Activated CD8-positive, alpha-beta memory T cell treated with anti-CD3 and anti-CD28 coated beads, Interleukin-2, amount 50 U/mL, for 24 hours (primary cell): ENCODE measurements around the gene SRRM4.
"Not testable (repeated sequence)": the region's sequence is repeated elsewhere in the genome, so short reads cannot be mapped to it uniquely, and the experiment has no call there.

Source experiments
- DNase-seq: peaks from one replicate; pipeline ENCODE4 v3.0.0-alpha.2; 2020; ENCODE audit errors: extremely low read depth

SRRM4 gene

DNA sequence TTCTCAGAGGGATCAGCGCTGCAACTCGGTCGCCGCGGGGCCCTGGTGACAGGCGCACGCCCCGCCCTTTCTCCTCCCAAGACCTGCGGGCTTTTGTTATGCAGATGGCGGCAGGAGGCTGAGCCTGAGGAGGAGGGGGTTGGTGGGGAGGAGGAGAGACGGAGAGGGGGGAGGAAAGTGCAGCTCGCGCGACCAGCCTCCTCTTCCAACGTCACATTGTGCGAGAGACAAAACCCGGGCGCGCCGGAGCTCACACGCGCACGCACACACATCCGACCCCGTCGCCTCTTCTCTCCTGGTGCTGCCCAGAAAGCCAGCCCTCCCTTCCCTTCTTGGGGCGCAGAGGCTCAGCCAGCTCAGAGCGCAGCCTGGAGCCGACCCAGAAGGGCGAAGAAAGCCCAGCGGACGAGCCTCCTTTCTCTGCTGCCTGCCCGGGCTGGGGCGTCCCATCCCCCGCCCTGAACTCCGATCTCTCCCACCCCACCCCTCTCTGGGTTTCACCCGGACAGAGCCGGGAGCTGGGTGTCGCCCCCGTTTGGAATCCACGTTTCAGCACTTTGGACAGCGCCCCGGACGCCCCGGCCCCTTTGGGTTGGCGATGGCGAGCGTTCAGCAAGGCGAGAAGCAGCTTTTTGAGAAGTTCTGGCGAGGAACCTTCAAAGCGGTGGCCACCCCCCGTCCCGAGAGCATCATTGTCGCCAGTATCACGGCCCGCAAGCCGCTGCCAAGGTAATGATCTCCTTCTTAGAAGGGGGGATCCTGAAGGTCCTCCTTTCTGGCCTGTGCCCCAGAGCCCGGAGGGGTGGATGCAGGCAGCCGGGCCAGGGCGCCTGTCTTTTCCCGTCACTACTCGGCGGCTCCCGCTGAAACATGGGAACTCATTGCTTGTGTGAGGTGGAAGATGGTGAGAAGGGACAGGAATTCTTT is at the start of gene SRRM4:
Gene SRRM4 (plus strand): TSS at position 257 of the 927 bp plus-strand sequence. CDS start 342 bp downstream, at position 599.
- no peak for DNase-seq

GRCh38 chr12:118946256-118946655 is 35.1 kb upstream of the SRRM4 start:
- no peak for DNase-seq

GRCh38 chr12:118958520-118958919 is 22.8 kb upstream of the SRRM4 start:
- no peak for DNase-seq

DNA sequence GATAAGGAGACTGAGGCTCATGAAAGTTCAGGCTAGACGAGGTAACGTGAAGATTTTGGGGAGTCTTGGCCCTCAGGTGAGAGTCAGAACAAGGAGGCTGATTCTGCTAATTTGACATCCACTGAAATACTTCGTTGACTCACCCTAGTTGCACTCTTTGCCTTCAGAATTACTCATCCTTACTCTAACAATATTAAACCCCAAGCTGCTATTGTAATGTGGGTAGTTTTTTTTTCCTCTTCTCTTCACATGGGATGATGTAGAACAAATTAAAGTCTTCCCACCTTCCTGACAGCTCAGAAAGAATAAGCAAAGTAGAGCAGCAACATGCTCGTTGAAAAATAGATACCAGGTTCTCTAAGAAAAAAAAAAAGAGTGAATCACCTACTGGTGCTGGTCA is 22.0 kb upstream of the SRRM4 start:
- no peak for DNase-seq

DNA sequence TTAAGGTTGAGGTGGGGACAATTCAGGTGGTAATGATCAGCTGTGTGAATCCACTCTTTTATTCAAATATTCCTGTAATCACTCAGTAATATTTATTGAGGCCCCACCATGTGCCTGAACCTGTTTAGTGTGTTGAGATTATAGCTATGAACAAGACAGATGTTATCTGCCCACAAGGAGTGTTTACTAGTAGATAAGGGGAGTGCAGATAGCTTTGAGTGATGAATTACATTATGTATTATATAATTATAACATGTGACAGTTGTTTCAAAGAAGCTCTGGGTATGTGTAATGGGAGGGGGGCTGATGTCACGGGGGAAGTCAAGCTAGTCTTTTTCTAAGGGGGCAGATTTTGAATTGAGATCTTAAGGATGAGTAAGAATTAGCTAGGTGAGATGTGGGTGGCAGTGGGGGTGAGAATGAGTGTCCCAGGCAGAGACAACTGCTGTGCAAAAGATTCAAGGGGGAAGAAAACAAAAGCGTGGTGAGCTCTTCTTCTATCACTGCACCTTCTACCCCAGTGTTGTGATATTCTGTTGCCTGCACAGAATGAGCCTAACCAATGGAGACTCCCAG is 21.3 kb upstream of the SRRM4 start:
- no peak for DNase-seq

GRCh38 chr12:118960865-118961264 is 20.5 kb upstream of the SRRM4 start:
- no peak for DNase-seq

GRCh38 chr12:118964988-118965387 is 16.4 kb upstream of the SRRM4 start:
- DNase-seq: no peak

DNA sequence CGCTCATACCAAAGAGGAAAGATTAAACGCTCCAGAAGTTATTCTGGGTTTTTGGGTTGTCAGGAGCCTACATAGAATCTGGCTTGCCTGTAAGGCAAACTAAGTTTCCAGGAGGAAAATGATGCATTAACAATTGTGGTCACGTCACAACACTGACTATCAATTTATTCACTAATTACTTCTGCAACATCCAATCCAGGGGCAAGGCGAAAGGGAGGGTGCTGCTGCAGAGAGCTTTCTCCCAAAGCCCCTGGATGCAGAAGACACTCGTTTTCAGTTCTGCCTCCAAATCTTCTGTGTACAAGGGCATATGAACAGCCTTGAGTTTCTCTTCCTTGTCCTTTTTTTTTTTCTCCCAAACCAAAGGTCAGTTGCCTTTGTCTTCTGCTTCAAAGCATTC is 10.5 kb upstream of the SRRM4 start:
- DNase-seq: no peak

DNA sequence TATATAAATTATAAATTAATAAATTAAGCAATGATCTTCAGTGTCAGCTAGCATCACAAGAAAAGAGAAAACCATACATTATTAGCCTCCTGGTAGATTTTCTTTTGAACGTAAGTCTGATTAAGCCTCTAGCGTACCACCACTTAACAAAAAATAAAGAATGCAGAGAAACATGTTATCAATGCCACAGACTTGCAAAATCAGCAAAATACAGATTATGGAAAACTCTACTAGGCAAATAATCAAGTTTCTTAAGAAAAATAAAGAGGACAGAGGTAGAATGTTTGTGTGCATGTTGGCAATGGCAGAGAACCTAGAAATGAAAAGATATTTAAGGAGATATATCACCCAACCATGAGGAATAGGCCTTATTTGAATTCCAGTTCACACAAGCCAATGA is 8.4 kb upstream of the SRRM4 start:
- DNase-seq: no peak

DNA sequence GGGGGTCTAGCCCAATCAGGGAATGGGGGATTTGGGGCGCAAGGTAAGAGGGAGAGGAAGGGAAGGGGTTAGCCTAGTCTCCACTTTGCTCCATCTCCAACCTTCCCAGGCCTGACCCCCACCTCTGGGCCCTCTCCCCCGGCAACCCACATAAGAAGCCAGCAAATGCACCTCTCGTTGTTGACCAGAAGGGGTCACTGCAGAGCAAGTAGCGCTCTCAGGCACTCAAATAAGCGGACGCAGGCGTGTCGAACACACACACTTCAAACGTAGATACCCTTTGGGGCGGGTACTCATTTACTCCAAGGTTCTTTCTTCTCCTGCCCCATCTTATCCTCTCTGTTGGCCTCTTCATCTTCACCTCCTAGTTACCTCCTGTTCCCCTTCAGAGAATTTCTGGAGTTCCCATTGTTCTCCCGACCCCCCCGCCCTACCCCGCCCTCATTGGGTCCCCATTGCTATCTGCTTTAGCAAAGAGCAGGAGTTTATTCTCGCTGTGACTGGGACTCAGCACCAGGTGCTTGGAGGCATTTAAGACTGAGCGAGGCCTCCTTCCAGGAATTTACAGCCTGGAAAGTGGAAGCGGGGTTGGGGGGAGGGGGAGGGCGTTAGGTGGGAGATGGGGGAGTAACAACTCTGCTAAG is 1.5 kb upstream of the SRRM4 start:
- DNase-seq: peak; percentile 4

- DNase-seq: no peak
These were observed 830 bp upstream of the SRRM4 start for GRCh38 chr12:118980407-118981014.

GRCh38 chr12:118982302-118982701 is 961 bp downstream of the SRRM4 start:
- no peak for DNase-seq

DNA sequence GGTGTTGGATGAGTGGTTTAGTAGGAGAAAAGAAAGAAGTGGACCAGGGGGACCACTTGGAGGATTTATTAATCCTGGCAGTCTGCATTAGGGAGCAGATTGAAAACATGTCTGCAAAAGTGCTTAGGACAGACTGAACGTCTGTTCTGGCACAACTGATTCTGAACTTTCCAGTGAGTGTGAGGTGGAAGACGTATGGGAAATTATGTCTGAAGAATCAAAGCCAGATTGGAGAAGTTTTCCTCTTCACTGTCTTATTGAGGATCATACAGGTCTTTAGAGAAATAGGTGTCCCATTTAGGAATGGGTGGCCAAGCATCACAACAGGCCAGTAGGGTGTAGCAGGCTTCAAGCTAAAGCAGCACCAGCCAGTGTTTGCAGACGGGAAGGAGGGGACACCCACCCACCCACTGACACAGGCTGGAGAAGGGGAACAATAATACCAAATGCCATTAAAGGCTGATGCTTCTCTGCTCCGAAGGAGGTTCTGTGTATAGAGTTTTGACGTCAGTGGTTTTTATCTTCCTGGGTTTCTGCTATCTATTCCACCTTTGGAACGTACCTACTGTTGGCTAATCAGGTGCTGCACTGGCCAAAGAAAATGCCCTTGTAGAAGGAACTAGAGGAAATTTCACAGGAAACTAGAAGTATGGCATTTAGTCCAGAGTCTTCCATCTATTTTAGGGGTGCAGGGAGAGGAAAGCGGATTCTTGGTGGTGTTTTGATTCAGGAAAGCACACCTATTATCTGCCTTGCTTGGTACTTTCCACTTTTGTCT is 1.8 kb downstream of the SRRM4 start:
- DNase-seq: no peak

DNA sequence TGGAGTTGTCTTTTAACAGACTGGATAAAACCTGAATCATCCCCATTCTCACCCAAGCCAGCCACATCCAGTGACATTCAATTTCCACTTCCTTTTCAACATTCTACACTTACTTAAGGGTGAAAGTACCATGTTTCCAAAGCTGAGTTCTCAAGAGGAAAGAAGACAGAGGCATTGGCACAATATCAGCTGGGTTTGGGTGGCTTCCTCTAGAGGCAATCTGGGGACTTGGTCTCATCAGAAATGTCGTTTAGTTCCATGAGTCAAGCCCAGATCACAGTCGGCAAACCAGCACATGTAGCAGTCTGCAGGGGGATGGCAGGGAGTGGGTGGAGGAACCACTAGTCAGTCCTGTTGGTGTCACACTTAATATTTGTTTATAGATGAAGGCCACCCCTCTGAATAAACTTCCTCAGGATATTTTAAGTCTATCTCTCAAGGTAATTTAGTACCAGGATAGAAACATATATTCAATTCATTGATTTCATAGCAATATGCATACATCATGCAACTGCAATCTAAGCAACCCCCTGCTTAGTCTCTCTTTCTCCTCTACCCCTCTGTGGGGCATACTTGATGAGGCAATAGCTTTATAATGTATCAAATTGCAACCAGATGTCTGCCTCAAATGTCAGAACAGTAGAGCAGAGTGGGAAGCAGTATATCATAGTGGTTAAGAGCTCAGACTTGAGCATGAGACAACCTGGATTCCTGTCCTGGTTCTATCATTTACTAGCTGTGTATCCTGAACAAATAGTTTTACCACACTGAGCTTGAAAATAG is 3.0 kb downstream of the SRRM4 start:
- DNase-seq: no peak

- DNase-seq: no peak
These were observed 4.7 kb downstream of the SRRM4 start for GRCh38 chr12:118986050-118986449.

- DNase-seq: no peak
These were observed 17.8 kb downstream of the SRRM4 start for GRCh38 chr12:118999107-118999506.

- no peak for DNase-seq
These were observed 23.7 kb downstream of the SRRM4 start for GRCh38 chr12:119005085-119005484.

DNA sequence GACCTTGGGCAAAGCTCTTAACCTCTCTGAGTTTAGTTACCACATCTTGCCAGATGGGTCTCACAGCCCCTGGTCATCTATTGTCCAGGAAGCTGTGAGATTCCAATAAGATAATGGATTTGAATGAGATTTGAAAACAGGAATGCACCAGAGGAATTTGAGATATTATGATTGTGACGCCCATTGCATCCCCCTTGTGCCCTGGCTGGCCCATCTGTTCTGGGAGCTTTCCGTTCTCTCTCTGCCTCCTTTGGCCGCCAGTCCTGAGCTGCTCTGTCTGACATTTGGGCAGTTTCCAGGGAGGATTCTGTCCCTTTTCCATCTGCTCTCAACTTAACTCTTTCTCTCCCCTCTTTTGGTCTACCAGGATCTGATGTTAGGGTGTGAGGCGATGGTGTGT is 24.6 kb downstream of the SRRM4 start:
- no peak for DNase-seq

DNA sequence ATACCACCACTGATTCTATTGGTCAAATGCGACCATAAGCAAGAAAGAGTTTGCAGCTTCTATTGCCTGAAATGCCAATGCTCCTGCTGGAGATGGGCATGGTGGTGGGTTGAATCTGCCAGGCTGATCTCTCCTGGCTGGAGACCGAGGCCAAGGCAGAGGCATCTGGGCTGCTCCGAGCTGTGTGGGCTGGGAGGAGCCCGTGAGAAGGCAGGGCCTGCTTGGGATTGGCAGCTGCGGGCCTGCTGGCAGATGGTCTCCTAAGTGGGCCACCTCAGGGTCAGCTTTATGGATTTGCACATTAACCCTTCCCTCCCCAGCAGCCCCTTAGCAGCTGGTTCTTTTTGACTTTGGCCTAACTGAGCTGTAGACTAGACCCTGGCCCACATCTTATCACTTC is 25.4 kb downstream of the SRRM4 start:
- no peak for DNase-seq

DNA sequence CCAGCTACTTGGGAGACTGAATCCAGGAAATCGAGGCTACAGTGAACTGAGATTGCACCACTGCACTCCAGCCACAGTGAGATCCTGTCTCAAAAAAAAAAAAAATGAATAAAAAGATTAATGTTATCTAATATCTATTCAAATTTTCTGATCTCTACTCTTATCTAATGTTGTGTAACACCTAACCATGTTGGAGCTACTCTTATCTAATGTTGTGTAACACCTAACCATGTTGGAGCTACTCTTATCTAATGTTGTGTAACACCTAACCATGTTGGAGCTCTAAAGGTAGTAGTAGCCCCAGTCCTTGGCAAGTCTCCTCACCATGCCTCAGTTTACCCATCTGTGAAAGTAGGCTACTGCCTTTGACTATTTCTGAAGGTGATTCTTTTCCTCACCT is 26.9 kb downstream of the SRRM4 start:
- not testable (repeated sequence) for DNase-seq

- no peak for DNase-seq
These were observed 27.4 kb downstream of the SRRM4 start for GRCh38 chr12:119008691-119009221.
